ENCODE data around the gene AP5Z1. TPM values are rescaled to one million over a fixed set of nuclear protein-coding genes. Genes with fewer than 3 reads are reported as not detected.

Gene AP5Z1
- total RNA-seq, 4 donors from 2014 or later = 25.7 to 37.3 (median 31.5) TPM

DNA sequence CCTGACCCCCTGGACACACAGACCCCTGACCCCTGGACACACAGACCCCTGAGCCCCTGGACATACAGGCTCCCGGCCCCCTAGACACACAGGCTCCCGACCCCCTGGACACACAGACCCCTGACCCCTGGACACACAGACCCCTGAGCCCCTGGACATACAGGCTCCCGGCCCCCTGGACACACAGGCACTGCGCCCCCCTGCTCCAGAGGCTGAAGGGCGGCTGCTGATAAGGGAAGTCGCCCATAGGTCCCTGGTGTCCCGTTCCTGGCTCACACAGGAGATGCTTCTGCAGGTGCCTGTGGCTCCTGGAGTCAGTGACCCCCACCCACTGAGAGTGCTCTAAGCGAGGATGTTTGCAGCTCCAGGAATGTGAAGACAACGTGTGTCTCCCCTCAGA, 3.7 kb upstream of the AP5Z1 start:
- Histone ChIP-seq H3K4me3 (no peak overlapping the region), H3K4me1 (peaks cover 44 to 68% (median 63%) of the 10 kb centered on the region in 4 donors), H3K27me3 (no peaks in the 10 kb centered on the region), H3K27ac (replicated peaks in 1 of 4) (peak overlapping the region in 3 of 4 donors; percentile 37 to 91 (median 90)), H3K9me3 (no peaks in the 10 kb centered on the region), H3K36me3 (peaks cover 0 to 10% (median 5%) of the 10 kb centered on the region in 4 donors)
- no peak for DNase-seq (ENCODE audit: extremely low spot score)
- TF ChIP-seq, protein P1, sequence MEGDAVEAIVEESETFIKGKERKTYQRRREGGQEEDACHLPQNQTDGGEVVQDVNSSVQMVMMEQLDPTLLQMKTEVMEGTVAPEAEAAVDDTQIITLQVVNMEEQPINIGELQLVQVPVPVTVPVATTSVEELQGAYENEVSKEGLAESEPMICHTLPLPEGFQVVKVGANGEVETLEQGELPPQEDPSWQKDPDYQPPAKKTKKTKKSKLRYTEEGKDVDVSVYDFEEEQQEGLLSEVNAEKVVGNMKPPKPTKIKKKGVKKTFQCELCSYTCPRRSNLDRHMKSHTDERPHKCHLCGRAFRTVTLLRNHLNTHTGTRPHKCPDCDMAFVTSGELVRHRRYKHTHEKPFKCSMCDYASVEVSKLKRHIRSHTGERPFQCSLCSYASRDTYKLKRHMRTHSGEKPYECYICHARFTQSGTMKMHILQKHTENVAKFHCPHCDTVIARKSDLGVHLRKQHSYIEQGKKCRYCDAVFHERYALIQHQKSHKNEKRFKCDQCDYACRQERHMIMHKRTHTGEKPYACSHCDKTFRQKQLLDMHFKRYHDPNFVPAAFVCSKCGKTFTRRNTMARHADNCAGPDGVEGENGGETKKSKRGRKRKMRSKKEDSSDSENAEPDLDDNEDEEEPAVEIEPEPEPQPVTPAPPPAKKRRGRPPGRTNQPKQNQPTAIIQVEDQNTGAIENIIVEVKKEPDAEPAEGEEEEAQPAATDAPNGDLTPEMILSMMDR (IDR thresholded peaks at IDR 0.05) = no peak
- TF ChIP-seq POLR2A (IDR thresholded peaks at IDR 0.05; ENCODE audit: low read depth) (no peak), POLR2AphosphoS5 (IDR thresholded peaks at IDR 0.05) (no peak), EP300 (IDR thresholded peaks at IDR 0.05) (no peak)
- 83% methylated on average over 6 of the region's 9 CpGs for WGBS
- intact Hi-C loops (cut with DNase I) = no loop called here

DNA sequence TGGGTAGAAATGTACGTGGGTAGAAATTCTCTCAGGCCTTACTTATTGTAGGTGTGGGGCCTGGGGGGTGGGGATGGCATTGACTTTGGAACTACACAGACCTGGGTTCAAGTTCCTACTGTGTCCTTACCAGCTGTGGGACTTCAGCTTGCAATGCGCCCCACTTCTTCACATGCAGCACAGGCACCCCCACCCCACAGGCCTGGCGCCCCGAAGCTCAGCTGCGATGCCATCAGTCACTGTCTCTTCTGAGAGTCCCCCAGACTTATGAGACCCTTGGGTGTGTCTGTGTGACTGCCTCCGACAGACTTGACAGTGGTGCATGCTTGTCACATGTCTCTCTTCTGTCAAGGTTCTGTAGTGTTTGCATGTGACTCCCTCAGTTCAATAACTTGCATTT, 3.1 kb upstream of the AP5Z1 start:
- intact Hi-C loops (cut with DNase I) = no loop called here
- TF ChIP-seq POLR2AphosphoS5 (IDR thresholded peaks at IDR 0.05) (no peak), EP300 (IDR thresholded peaks at IDR 0.05) (no peak), POLR2A (IDR thresholded peaks at IDR 0.05; ENCODE audit: low read depth) (no peak)
- TF ChIP-seq, protein P1 (IDR thresholded peaks at IDR 0.05) = no peak
- no peak for DNase-seq (ENCODE audit: extremely low spot score)
- Histone ChIP-seq H3K36me3 (peaks cover 0 to 11% (median 2%) of the 10 kb centered on the region in 4 donors), H3K4me3 (no peak overlapping the region), H3K27me3 (no peaks in the 10 kb centered on the region), H3K4me1 (peaks cover 48 to 69% (median 63%) of the 10 kb centered on the region in 4 donors), H3K27ac (replicated peaks in 1 of 4) (peak overlapping the region in 2 of 4 donors; percentile 90 to 91), H3K9me3 (no peaks in the 10 kb centered on the region)
- 75% methylated on average over 3 of the region's 6 CpGs for WGBS

DNA sequence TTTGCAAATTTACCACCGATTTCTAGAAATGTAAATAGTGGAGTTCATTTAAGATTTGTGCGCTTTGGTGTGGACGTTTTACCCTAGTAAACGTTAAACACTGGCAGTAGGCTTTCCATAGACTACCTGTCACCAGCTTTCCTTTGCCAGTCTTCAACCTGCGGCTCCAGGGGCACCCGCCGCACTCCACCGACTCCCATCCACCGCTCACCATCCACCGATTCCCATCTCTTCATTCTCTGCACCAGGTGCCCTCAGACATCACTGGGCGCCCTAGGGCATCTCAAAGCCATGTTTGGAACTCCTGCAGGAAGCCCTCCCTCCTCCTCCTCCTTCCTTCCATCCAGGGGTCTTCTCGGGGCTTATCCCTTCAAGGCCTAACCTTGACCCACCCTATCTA, 1.4 kb upstream of the AP5Z1 start:
- Histone ChIP-seq H3K27me3 (no peaks in the 10 kb centered on the region), H3K27ac (replicated peaks in 1 of 4) (peak overlapping the region in 3 of 4 donors; percentile 96 to 98 (median 97)), H3K4me1 (peaks cover 46 to 67% (median 59%) of the 10 kb centered on the region in 4 donors), H3K9me3 (no peaks in the 10 kb centered on the region), H3K36me3 (peaks cover 0 to 21% (median 0%) of the 10 kb centered on the region in 4 donors), H3K4me3 (peak overlapping the region in 2 of 4 donors; percentile 80 to 87)
- DNase-seq (ENCODE audit: extremely low spot score) = no peak
- intact Hi-C loops (cut with DNase I) = no loop called here
- WGBS = 88% methylated on average over 12 of the region's 12 CpGs
- TF ChIP-seq POLR2A (IDR thresholded peaks at IDR 0.05; ENCODE audit: low read depth) (no peak), EP300 (IDR thresholded peaks at IDR 0.05) (no peak)

DNA sequence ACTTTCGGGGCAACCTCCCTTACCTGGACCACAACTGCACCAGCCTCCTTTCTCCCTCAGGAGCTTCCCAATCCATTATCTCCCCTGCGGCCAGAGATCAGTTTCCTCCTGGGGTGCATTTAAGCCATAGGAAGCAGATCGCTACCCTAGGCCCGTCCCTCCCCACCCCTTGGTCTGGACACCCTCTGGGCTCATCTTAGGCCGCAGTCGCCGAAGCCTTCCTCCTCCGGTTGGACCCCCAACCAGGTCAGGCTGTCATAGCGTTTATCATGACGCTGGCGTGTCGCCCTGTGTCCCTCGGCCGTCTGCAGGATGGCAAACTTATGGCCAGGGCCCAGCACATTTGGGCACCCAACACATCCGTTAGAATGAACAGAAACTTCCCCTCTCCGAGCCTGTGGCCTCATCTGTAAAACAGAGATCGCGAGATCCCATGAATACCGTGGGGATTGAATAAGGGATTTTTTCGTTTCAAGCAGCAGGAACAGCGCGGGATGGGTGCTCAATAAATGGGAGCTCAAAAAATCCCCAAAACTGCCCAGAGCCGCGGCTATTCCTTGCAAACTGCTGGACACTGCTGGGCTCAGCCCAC, 669 bp upstream of the AP5Z1 start:
- WGBS = 9% methylated on average over 19 of the region's 24 CpGs
- peaks cover 0 to 21% (median 0%) of the 10 kb centered on the region in 4 donors for H3K36me3 ChIP-seq
- H3K4me3 ChIP-seq = peak overlapping the region; percentile 80 to 95 (median 91)
- H3K27ac ChIP-seq (replicated peaks in 1 of 4) = peak overlapping the region; percentile 90 to 98 (median 96)
- H3K4me1 ChIP-seq = peaks cover 39 to 59% (median 52%) of the 10 kb centered on the region in 4 donors
- H3K9me3 ChIP-seq = no peaks in the 10 kb centered on the region
- no peak for DNase-seq (ENCODE audit: extremely low spot score)
- no peak for TF ChIP-seq EP300 (IDR thresholded peaks at IDR 0.05)
- TF ChIP-seq, protein P1 (IDR thresholded peaks at IDR 0.05) = no peak
- no peak for TF ChIP-seq POLR2AphosphoS5 (IDR thresholded peaks at IDR 0.05)
- TF ChIP-seq POLR2A (IDR thresholded peaks at IDR 0.05; ENCODE audit: low read depth) = no peak
- no peaks in the 10 kb centered on the region for H3K27me3 ChIP-seq
- intact Hi-C loops (cut with DNase I) = no loop called here

DNA sequence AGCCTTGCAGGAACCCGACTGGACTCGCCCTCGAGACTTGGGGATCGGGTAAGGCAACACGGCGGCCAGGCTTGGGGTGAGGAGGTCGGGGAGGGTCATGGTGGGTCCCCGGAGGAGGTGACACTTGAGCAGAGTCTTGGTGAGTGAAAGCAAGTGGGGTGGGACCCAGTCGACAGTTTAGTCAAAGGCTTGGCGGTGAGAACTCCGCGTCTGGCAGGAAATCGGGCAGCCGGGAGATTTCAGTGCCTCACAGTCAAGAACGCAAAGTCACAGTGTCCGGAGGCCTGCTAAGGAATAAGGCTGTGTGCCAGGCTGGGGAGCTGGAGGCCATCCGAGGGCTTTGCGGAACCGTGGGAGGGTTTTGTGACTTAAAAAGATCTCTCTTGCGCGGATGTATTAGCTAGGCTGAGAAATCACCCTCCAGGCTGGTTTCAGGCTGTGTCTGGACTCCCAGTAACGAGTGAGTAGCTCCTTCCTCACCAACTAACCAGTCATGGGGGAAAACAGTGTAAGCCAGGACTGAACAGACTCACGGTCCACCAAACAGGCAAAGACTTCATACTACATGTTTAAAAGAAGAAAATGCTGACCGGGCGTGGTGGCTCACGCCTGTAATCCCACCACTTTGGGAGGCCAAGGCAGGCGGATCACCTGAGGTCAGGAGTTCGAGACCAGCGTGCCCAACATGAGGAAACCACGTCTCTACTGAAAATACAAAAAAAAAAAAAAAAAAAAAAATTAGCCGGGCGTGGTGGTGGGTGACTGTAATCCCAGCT, 613 bp downstream of the AP5Z1 start:
- Histone ChIP-seq H3K27ac (replicated peaks in 1 of 4) (peak overlapping the region; percentile 90 to 98 (median 96)), H3K9me3 (no peaks in the 10 kb centered on the region), H3K4me3 (peak overlapping the region; percentile 80 to 95 (median 91)), H3K27me3 (no peaks in the 10 kb centered on the region), H3K36me3 (peaks cover 1 to 25% (median 4%) of the 10 kb centered on the region in 4 donors), H3K4me1 (peaks cover 27 to 46% (median 39%) of the 10 kb centered on the region in 4 donors)
- intact Hi-C loops (cut with DNase I) = no loop called here
- DNase-seq (ENCODE audit: extremely low spot score) = peak; percentile 93
- WGBS = 24% methylated on average over 29 of the region's 32 CpGs
- TF ChIP-seq EP300 (IDR thresholded peaks at IDR 0.05) (no peak), POLR2AphosphoS5 (IDR thresholded peaks at IDR 0.05) (no peak), POLR2A (IDR thresholded peaks at IDR 0.05; ENCODE audit: low read depth) (no peak)
- TF ChIP-seq, protein P1 (IDR thresholded peaks at IDR 0.05) = no peak

All from esophagus muscularis mucosa (tissue), 4 donors.